Measurements from ENCODE around the gene SURF4.
"Not testable (repeated sequence)": the region's sequence is repeated elsewhere in the genome, so short reads cannot be mapped to it uniquely, and the experiment has no call there.

Gene SURF4

DNA sequence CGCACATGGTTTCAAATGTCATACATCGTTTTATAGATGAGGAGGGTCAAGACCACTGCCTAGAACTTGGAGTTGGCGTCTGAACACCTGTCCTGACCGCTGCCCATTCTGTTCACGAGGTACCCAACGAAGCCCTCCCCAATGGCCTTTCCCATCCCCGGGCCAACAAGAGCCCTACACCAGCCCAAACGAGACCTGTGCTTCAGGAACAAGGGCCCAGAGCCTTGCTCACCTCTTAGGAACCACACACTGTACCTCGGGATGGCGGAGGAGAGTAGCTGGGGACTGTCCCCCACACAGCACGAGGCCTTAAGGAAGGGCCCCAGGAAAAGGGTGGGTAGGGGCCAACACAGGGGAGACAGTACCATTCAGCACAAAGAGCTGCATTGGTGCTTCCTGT lies 42.8 kb downstream of the SURF4 start:
- DNase-seq: no peak

DNA sequence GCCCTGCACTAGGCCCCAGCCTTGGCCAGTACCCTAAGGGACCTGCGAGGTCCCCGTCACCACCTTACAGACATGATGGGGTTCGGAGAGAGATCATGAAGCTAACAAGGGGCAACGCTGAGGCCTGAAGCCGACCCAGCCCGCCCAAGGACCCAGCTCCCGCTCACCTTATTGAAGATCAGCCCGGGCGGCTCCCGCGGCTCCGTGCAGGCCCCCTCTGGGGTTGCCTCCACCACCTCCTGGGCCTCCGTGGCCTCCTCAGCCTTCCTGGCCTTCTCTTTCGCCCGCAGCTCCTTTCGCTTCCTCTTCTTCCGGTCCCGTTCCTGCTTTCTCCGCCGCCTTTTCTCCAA lies 43.5 kb downstream of the SURF4 start:
- DNase-seq: no peak

DNA sequence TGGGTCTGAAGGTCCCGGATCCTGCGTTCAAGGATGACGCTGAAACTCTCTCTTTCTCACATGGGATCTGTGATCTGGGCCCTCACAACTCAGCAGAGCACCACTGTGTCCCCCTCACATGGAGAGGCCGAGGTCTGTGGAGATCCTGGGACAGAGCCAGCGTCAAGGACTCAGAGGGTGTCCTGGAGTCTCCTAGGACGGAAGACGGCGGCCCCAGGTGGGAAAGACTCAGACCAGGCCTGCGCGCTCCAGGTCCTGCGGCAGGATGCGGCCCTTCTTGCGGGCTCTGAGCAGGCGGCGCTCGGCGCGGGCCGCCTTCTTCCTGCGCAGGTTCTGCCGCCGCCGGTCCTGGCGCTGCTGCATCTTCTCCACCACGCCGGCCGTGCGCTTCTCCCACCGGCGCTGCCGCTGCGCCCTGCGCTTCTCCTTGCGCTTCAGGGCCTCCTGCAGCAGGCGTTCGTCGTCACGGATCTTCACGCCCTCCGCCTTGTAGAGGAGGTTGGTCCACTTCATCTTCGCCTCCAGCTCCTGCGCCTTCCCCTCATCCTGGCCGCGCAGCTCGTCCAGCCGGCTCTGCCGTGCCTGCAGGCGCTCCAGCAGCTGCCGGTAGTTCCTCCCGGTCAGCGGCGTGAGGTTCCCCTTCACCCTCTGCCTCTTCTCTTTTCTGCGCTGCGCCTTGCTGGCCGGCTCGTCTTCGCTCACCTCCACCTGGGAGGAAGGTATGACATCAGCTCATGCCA lies 44.0 kb downstream of the SURF4 start:
- DNase-seq: no peak

DNA sequence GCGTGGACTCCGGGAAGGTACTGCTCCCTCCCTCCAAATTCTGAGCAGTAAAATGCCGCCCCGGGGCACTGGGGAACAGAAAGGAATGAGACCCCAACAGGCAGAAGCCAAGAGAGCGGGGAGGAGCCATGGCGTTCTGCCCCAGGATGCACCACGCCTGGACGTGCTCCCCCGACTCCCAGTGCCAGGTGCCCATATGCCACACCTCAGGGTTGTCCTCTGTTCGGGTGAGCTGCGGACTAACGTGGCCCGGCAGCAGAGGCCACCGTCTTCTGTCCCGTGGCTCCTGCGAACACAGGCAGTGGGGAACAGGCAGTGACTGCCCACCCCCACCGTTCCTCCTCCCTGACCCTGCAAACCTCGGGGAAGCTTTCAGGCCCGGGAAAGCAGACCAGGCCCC lies 44.6 kb downstream of the SURF4 start:
- DNase-seq: no peak

DNA sequence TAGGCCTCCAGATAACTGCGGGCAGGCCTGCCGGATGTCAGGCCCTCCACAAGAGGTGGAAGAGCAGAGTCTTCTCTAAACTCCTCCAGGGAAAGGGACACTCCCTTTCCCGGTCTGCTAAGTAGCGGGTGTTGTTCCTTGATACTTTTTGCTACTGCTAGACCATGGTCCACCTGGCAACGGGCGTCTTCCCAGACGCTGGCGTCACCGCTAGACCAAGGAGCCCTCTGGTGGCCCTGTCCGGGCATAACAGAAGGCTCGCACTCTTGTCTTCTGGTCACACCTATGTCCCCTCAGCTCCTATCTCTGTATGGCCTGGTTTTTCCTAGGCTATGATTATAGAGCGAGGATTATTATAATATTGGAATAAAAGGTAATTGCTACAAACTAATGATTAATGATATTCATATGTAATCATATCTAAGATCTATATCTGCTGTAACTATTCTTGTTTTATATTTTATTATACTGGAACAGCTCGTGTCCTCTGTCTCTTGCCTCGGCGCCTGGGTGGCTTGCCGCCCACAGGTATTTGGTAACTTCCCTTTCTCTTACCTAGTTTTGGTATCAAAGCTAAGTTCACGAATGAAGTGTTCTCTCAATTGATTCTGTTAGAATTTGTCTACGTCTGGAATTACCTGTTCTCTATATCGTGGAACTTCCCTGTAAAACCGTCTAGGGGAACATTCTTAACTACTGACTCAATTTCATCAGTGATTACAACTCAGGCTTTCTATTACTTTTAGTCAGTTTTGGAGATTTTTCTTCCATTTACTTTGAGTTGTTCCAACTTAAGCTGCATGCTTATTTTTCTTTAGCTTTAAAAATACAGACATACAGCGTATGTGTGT lies 46.3 kb downstream of the SURF4 start:
- not testable (repeated sequence) for DNase-seq

DNA sequence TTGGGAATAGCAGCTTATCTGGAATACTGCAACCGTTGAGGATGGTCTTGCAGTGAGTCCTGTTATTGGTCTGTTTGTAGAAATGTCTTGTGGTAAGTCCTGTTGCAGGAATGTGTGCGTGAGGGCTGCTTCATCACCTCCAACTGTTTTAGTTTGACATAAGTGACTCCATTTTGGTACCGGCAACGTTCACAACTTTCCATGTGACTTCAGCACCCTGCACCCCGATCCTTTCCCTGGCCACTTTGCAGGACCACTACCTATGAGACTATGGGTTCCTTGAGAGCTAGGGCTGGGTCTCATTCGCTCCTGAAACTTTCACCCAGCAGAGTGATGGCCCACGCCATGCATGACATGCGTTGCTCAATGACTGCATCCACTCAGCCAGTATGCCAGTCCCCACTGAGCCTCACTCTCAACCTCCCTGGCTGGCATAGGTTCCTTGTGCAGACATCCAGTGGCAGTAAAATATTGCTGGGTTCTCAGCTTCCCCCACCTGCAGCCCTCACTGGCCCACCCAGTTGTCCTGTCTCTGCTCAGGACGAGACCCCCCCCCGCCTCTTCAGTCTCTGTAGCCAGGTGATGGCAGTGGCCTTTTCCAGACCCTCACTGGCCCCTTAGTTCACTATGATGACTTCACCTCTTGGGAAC lies 47.9 kb downstream of the SURF4 start:
- DNase-seq: no peak

DNA sequence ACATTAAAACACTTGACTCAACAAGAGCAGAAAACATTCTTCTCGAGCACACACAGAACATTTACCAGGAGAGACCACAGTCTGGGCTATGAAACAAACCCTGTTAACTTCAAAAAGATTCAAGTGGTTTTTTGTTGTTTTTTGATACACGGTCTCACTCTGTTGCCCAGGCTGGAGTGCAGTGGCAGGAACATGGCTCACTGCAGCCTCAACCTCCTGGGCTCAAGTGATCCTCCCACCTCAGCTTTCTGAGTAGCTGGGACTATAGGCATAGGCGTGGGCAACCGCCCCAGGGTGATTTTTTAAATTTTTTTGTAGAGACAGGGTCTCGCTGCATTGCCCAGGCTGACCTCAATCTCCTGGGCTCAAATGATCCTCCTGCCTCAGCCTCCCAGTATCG lies 48.8 kb downstream of the SURF4 start:
- DNase-seq: not testable (repeated sequence)

DNA sequence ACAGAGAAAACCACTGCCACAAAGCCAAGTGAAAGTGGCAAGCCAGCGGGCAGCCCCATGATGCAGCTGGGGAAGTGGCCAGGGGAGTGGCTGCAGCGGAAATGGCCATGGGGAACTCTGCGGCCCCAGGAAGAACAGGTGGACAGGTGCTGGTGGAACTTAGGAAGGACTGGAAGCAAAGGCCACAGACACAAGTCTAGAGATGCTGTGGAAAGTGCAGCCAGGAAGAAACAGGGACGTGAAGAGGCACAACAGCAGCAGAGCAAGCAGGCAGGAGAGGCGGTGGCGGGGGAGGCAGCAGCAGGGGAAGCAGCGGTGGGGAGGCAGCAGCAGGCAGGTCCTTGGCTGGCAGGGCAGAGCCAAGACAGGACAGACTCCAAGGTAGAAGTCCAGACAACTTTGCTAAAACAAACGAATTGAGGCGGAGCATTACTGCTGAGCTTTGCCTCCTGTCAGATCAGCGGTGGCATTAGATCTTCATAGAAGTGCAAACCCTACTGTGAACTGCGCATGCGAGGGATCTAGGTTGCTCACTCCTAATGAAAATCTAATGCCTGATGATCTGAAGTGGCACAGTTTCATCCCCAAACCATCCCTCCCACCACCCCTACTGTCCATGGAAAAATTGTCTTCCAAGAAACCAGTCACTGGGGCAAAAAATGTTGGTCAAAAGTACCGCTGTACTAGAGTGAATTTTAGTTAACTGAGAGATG lies 51.7 kb downstream of the SURF4 start:
- no peak for DNase-seq

DNA sequence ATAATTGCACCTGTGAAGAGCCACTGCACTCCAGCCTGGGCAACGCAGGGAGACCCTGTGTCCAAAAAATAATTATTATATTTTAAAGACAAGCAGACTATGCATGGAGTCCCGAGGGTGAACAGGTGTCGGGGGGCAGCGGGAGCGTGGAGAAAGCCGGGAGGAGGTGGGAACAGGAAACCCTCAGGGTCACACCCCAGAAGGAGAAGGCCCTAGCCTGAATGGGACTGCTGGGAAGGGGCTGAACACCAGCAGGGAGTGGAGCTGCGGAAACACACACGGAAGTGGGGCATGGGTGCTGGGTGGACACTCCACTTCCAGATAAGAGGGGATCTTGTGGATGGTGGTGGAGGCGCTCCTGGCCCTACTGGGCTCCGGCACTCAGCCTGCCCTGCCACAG lies 52.6 kb downstream of the SURF4 start:
- DNase-seq: no peak

DNA sequence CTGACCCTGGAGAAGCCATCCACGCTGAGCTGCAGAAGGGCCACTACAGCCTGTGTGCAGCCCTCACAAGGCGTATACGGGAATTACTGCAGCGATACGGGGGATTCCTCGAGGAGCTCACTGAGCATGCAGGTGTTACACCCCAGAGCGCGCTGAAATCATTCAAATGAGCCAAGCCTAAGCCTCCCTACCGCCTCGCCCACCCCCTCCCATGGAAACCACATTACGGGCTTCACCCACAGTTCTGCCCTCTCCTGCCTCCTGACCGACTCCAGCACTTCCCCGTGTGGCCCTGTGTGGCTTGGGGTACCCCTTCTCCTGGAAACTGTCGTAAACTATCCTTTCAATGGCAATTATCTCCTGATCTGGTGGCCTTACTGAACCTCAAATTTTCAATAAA lies 53.2 kb downstream of the SURF4 start:
- no peak for DNase-seq

DNA sequence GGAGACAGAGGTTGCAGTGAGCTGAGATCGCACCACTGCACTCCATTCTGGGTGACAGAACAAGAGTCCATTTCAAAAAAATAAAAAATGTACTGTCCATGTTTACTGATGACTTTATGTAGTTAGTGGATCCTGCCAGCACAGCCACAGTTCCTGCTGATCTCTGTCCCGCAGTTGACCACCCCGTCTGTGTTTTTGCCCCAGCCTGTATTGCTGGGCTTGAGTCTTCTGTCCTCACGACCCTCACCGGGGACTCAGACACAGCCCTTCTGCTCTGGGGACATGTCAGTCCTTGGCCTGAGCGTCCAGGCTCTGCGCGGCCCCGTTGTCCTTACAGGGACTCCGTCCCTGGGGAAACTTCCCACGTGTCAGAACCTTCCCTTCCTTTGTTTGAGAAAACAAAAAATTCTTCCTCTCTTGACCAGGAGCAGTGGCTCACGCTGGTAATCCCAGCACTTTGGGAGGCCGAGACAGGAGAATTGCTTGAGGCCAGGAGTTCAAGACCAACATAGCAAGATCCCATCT lies 54.4 kb downstream of the SURF4 start:
- no peak for DNase-seq

DNA sequence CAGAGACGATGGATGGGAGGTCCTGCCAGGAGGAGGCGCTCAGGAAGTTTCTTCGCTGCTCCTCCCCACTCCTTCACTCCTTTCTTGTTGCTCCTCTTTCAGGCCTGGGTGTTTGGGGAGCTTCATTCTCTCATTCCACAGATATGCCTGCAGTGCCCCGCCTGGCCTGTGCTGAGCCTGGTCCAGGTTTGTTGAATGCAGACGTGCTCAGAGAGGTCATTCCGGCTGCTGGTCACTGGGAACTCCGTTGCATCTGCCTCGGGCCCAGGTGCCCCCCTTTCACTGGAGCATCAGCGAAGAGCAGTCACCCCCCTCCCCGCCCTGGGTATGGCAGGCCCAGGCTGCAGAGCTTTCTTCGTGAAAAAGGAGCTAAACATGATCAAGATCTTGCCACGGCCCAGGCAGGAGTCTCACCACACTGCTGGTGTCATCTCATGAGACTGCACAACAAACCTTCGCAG lies 55.4 kb downstream of the SURF4 start:
- no peak for DNase-seq

DNA sequence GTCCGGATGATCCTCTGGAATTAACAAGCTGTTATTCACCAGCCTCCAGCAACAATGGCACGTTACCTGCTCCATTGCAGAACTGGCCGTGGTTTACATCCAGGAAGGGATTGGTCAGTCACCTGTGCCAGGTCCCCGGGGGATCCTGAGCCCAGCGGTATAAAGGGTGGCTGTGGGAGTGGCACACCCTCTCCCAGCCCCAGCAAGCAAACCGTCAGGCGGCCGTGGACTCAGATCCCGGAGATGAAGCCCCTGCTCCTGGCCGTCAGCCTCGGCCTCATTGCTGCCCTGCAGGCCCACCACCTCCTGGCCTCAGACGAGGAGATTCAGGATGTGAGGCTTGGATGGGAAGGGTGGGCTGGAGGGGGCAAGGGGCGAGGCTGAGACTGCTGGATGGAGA lies 58.3 kb downstream of the SURF4 start:
- not testable (repeated sequence) for DNase-seq

DNA sequence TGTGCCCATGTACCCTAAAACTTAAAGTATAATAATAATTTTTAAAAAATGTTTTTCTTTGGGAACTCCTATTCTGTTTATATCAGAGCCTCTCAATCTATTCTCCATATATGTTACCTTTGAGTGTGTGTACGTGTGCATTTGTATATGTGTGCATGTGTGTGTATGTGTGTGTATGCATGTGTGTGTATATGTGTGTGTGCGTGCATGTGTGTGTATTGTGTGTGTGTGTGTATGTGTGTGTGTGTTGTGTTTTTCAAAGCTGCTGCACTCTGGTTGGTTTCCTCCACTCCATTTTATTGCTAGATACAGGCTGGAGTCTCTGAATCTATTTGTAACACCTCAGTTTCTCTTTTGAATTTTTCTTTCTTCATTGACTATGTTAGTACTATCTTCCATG lies 59.9 kb downstream of the SURF4 start:
- no peak for DNase-seq

All from suppressor macrophage (primary cell).